ENCODE data around the gene JMJD8.

Gene JMJD8

GRCh38 chr16:687499-687898 lies 3.4 kb upstream of the JMJD8 start:
- no peak for DNase-seq

- no peak for DNase-seq
These were observed 2.5 kb upstream of the JMJD8 start for GRCh38 chr16:686459-687260.

DNA sequence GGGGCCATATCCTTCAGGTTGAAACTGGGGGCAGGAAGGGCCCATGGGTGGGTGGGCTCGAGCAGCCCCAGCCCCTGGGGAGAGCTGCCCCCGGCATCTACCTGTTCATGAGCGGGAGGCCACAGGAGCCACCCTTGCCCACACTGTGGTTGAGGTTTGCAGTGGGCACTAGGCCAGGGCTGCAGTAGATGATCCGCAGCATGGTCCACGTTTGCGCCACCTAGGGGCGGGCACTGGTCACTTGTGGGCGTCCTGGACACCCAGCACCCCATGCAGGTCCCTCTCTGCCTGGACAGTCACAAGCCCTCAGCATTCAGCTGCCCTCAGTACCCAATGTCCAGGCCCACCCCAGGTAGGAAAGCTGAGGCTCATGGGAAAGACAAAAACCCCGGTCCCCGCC lies 1.8 kb upstream of the JMJD8 start:
- DNase-seq, result no peak

GRCh38 chr16:684961-685696 lies 995 bp upstream of the JMJD8 start:
- no peak for DNase-seq

- no peak for DNase-seq
These were observed 601 bp downstream of the JMJD8 start for GRCh38 chr16:683396-684070.

- no peak for DNase-seq
These were observed 1.4 kb downstream of the JMJD8 start for GRCh38 chr16:682493-683395.

- DNase-seq, result no peak
These were observed 2.2 kb downstream of the JMJD8 start for GRCh38 chr16:681746-682427.

DNA sequence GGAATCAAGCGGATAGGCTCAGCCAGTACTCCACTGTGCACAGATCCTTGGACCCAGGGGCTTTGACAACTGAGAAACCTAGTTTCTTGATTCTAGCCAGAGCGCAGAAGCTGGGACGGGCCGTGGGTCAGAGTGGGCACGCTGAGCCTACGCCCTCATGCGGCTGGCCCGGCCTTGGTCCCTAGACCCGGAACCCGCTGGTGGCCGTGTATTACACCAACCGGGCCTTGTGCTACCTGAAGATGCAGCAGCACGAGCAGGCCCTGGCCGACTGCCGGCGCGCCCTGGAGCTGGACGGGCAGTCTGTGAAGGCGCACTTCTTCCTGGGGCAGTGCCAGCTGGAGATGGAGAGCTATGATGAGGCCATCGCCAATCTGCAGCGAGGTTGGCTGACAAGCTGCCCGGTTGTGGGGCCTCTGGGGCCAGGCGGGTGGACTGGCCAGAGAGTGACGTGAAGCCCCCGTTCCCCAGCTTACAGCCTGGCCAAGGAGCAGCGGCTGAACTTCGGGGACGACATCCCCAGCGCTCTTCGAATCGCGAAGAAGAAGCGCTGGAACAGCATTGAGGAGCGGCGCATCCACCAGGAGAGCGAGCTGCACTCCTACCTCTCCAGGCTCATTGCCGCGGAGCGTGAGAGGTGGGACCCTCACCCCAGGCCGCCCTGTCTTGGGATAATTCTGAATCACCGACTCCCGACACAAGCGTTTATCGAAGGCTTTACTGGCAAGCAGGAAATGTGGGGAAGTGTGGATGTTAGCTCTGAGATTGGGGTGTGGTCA lies 3.0 kb downstream of the JMJD8 start:
- DNase-seq, result no peak

- DNase-seq, result no peak
These were observed 3.5 kb downstream of the JMJD8 start for GRCh38 chr16:680625-680945.

DNA sequence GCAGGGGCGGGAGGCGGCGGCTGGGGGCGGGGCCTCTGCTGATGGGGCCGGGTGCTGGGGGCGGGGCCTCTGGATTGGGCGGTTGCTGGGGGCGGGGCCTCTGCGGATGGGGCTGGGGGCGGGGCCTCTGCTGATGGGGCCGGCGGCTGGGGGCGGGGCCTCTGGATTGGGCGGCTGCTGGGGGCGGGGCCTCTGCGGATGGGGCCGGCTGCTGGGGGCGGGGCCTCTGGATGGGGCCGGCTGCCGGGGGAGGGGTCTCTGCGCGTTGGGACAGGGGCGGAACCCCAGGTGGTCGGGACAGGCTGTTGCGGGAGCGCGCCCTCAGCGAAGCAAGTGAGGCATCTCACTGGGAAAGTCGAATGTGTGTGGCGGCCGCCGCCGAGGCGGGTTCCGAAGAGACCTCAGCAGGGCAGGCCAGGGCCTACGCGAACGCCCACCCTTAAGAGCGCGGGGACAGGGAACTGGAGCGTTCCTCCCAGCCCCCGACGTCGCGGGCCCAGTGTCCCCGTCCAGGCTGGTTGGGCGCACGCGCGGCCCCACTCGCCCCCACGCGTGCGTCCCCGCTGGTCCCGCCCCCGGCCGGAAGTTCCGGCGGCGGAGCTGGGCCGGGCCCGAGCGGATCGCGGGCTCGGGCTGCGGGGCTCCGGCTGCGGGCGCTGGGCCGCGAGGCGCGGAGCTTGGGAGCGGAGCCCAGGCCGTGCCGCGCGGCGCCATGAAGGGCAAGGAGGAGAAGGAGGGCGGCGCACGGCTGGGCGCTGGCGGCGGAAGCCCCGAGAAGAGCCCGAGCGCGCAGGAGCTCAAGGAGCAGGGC lies 4.1 kb downstream of the JMJD8 start, which contains the start of gene STUB1:
Gene STUB1, plus strand, starts transcription at position 597 of the 811 bp plus-strand sequence. Its CDS starts 116 bp downstream, at position 713.
- peak; percentile 84 for DNase-seq

DNA sequence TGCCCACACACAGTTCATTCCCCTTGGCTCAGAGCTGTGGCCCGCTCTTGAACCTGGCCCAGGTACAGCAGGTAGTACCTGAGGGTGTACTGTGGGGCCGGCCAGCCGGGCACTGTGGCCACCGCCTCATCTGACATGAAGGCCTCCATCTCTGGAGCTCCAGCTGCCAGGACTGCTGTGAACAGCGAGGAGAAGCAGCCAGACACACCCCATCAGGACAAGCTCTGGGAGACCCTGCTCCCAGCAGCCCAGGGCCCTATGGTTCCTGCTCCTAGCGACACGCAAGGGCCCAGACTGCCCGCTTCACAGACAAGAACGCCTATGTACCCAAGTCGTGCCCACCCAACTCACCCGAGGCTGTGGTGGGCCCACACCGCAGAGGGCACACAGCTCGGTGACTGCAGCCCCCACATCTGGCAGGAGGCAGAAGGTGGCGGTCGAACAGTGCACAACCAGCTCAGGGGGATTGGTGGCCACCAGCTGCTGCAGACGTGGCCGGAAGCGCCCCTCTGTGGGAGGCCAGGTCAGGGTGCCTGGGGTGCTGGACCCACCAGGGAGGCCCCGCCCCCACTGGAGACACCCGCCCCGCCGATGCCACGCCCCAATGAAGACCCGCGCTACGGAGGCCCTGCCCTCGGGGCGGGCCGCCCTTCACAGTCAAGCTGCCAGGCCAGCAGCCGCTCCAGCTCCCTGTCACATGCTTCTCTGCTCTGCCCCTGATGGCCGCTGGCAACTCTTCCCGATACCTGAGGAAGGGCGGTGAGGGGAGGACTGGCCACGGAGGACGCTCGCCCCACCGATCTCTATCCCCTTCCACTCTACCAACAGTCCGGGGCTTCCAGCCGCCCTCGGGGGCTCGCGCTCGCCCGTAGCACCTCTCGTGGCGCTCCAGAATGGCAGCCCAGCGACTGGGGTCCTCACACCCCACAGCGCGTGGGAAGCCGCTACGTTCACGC lies 5.0 kb downstream of the JMJD8 start:
- DNase-seq, result peak; percentile 44

DNA sequence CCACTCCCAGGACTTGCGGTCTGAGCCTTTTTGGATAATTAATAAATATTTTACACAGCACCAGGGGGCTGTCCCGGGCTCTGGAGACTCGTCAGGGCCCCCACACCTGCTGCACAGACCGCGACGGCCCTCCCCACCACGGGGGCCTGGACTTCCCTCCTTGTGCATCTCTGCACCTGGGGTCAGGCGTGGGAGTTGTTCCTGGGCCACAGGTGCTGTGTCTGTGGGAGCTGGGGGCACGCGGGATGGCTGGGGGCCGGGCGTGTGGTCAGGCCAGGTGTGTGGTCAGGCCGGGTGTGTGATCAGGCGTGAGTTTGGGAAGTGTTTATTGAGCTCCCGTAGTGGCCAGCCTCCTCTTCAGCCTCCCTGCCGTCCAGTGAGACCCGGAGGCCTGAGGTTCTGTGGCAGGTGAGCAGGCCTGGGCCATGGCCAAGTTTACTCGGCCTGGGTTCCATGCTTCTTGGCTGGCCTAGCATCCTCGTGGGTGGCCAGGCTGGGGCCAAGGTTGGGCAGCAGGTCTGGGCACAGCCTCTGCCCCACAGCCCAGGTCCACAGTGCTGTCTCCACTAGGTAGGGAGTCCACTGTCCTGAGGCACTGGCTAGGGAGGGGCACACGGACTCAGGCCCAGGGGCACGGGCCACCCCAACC lies 5.8 kb downstream of the JMJD8 start:
- no peak for DNase-seq

GRCh38 chr16:677316-678190 lies 6.6 kb downstream of the JMJD8 start:
- no peak for DNase-seq

DNA sequence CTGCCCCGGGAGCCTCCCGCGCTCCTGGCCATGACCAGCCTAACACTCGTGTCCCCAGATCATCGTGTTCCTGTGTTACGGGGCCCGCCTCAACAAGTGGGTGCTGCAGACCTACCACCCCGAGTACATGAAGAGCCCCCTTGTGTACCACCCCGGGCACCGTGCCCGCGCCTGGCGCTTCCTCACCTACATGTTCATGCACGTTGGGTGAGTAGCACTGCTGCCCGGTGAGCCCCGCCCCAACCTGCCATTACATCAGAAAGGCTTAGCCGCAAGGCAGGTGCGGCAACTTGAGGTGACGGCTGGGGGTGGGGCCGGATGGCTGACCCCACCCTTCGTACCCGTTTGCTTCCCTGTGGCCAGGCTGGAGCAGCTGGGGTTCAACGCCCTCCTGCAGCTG lies 7.2 kb downstream of the JMJD8 start:
- no peak for DNase-seq

DNA sequence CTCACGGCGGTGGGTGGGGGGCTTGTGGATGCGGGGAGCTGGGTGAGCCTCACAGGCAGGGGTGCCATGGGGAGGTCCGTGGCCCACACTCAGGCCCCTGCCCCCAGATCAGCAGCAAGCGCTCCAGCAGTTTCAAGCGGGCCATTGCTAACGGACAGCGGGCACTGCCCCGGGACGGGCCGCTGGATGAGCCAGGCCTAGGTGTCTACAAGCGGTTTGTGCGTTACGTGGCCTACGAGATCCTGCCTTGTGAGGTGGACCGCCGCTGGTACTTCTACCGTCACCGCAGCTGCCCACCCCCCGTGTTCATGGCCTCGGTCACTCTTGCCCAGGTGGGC lies 7.6 kb downstream of the JMJD8 start:
- DNase-seq, result no peak

- no peak for DNase-seq
These were observed 8.1 kb downstream of the JMJD8 start for GRCh38 chr16:675884-676564.

Data from activated gamma-delta T cell treated with Interleukin-2 at 50 U/mL for 16 hours (primary cell).